ENCODE results near the gene OR1L6.

OR1L6 gene, protein sequence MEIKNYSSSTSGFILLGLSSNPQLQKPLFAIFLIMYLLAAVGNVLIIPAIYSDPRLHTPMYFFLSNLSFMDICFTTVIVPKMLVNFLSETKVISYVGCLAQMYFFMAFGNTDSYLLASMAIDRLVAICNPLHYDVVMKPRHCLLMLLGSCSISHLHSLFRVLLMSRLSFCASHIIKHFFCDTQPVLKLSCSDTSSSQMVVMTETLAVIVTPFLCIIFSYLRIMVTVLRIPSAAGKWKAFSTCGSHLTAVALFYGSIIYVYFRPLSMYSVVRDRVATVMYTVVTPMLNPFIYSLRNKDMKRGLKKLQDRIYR

DNA sequence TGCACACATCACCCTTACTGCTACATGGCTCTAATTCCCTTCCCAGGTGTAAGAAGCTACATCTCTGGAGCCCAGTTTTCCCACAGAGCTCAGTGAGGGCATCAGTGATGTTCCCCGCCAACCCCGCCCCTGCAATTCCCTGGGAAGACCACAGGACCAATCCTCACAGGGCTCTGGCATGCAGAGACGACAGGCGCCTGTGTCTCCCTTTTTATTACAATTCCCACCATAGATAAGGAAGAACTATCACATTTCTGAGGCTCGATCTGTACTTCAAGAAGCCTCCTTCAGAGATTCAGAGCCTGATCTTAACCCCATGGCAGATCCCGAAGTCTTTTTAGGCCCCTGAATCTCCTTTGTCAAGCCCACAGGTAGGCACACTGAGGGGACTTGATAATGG lies at the start of gene OR1L6:
Gene OR1L6, plus strand, starts transcription at position 301 of the 400 bp plus-strand sequence. CDS start 7,545 bp downstream, outside the sequence.
- DNase-seq (ENCODE audit: low read depth in 1 of 2, low spot score in 1 of 2), result no peak

DNA sequence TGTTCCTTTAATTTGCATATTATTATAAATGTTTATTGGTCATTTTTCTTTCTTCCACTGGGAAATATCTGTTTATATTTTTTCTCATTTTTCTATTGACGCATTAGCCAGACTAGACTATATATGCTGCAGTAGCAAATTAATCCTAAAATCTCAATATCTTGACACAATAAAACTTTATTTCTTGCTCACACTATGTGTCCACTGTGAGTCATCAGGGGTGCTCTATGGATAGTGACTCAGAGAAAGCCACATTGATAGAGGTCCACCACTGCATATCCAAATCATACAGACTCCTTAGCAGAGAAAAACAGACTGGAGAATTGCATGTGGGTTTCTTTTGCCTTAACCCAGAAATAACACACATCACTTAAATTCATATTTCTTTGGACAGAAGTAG lies 46.4 kb upstream of the OR1L6 start:
- no peak for DNase-seq (ENCODE audit: low read depth in 1 of 2, low spot score in 1 of 2)

GRCh38 chr9:122718038-122718437 lies 24.1 kb upstream of the OR1L6 start:
- DNase-seq (ENCODE audit: low read depth in 1 of 2, low spot score in 1 of 2), result no peak

DNA sequence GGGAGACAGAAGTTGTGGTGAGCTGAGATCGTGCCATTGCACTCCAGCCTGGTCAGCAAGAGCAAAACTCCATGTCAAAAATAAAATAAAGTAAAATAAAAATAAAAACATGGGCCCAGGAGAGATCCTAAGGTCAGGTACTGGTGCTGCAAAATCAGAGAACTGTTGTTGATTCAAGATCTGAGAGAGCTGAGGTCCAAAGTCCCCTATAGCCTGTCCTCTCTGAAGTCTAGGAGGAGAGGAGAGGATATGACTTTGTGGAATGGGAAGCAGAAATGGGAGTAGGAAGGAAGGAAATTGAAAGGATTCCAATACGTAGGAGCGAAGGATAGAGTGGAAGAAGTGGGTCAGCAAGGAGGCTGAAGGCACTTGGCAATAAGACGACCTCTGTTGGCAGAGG lies 22.9 kb upstream of the OR1L6 start:
- no peak for DNase-seq (ENCODE audit: low read depth in 1 of 2, low spot score in 1 of 2)

- DNase-seq (ENCODE audit: low read depth in 1 of 2, low spot score in 1 of 2), result no peak
Observed at GRCh38 chr9:122723690-122724089, 18.4 kb upstream of the OR1L6 start, which contains the start of gene OR1L4. Gene OR1L4, plus strand, starts transcription at chr9:122723990. Its CDS starts 0 bp downstream, at chr9:122723990.

GRCh38 chr9:122754825-122755224 lies 12.7 kb downstream of the OR1L6 start:
- DNase-seq (ENCODE audit: low read depth in 1 of 2, low spot score in 1 of 2), result no peak

DNA sequence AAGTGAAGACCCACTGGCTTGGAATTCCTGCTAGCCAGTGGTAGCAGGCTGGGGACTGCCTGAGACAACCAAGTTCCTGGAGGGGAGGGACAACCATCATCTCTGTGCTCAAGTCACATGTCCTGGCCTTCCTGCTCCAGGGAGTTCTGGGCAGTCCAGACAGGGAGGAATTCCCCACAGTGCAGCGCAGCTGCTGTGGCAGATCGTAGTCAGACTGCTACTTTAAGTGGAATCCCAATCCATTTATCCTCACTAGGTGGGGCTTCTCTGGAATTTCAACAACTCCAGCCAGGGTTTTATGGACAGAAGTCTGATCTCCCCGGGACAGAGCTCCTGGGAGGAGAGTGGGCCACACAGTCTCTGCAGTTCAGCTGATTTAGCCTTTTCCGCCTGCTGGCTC lies 25.7 kb downstream of the OR1L6 start:
- no peak for DNase-seq (ENCODE audit: low read depth in 1 of 2, low spot score in 1 of 2)

- no peak for DNase-seq (ENCODE audit: low read depth in 1 of 2, low spot score in 1 of 2)
Observed at GRCh38 chr9:122777052-122777451, 34.9 kb downstream of the OR1L6 start.

- DNase-seq (ENCODE audit: low read depth in 1 of 2, low spot score in 1 of 2), result no peak
Observed at GRCh38 chr9:122777935-122778627, 36.0 kb downstream of the OR1L6 start.

- DNase-seq (ENCODE audit: low read depth in 1 of 2, low spot score in 1 of 2), result no peak
Observed at GRCh38 chr9:122779181-122779580, 37.1 kb downstream of the OR1L6 start.

GRCh38 chr9:122780026-122780425 lies 37.9 kb downstream of the OR1L6 start:
- DNase-seq (ENCODE audit: low read depth in 1 of 2, low spot score in 1 of 2), result no peak

- no peak for DNase-seq (ENCODE audit: low read depth in 1 of 2, low spot score in 1 of 2)
Observed at GRCh38 chr9:122781671-122782070, 39.6 kb downstream of the OR1L6 start.

GRCh38 chr9:122785269-122785668 lies 43.2 kb downstream of the OR1L6 start:
- no peak for DNase-seq (ENCODE audit: low read depth in 1 of 2, low spot score in 1 of 2)

DNA sequence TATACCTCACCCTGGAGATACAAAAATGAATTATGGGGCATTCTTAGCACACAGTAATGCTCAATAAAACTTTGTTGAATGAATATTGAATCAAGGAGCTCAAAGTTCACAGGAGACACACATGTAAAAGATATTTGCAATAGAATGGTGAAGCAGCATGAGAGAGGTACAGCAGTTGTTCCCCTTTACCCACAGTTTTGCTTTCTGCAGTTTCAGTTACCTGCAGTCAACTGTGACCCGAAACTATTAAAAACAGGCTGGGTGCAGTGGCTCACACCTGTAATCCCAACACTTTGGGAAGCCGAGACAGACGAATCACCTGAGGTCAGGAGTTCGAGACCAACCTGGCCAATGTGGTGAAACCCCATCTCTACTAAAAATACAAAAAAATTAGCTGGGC lies 44.2 kb downstream of the OR1L6 start:
- DNase-seq (ENCODE audit: low read depth in 1 of 2, low spot score in 1 of 2), result no peak

DNA sequence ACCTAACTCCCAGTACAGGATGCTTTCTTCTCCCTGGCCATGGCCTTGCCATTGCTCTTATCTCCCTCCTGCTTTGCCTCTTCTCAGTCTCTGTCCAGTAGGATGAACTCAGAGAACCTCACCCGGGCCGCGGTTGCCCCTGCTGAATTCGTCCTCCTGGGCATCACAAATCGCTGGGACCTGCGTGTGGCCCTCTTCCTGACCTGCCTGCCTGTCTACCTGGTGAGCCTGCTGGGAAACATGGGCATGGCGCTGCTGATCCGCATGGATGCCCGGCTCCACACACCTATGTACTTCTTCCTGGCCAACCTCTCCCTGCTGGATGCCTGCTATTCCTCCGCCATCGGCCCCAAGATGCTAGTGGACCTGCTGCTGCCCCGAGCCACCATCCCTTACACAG lies 46.7 kb downstream of the OR1L6 start, which contains the start of gene OR5C1:
Gene OR5C1, plus strand, starts transcription at position 103 of the 400 bp plus-strand sequence. Its CDS starts 0 bp downstream, at position 103.
- no peak for DNase-seq (ENCODE audit: low read depth in 1 of 2, low spot score in 1 of 2)

DNA sequence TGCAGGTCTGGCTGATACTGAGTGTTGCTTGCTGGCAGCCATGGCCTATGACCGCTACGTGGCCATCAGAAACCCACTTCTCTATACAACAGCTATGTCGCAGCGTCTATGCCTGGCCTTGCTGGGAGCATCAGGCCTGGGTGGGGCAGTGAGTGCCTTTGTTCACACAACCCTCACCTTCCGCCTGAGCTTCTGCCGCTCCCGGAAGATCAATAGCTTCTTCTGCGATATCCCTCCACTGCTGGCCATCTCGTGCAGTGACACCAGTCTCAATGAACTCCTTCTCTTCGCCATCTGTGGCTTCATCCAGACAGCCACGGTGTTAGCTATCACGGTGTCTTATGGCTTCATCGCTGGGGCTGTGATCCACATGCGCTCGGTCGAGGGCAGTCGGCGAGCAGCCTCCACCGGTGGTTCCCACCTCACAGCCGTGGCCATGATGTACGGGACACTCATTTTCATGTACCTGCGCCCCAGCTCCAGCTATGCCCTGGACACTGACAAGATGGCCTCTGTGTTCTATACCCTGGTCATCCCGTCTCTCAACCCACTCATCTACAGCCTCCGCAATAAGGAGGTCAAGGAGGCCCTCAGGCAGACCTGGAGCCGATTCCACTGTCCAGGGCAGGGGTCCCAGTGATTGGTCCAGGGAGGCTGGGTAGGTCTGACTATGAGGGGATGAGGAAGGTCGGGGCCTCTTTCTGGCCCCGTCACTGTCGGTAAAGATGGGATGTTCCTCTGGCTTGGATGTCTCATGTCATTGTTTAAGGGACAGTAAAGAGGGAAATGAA lies 47.3 kb downstream of the OR1L6 start:
- no peak for DNase-seq (ENCODE audit: low read depth in 1 of 2, low spot score in 1 of 2)

DNA sequence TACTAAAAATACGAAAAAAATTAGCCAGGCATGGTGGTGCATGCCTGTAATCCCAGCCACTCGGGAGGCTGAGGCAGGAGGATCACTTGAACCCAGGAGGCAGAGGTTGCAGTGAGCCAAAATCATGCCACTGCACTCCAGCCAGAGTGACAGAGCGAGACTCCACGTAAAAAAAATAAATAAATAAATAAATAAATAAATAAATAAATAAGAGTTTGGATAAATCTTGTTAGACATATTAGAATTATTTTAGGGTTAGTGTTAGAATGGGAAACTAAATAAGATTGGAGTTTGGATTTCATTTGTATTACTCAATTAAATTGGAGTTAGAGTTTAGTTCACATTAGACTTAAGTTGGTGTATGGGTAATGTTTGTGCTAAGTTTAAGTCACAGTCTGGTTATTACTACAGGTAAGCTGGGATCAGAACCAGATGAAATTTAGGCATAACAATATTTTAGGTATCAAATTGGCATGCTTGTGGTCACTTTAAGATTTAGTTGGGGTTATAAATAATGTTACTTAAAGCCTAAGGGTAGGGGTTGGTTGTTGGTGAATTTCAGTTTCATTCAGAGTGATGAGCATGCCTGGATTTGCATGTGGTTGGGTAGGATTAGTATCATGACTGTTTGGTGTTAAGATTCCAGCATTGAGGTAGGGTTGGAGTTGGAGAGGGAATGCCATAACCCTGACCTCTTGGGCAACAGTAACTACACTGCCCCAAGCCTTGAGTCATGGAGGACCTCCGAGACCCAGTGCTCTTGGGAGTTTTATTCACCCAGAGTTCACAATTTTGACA lies 50.0 kb downstream of the OR1L6 start:
- no peak for DNase-seq (ENCODE audit: low read depth in 1 of 2, low spot score in 1 of 2)

DNA sequence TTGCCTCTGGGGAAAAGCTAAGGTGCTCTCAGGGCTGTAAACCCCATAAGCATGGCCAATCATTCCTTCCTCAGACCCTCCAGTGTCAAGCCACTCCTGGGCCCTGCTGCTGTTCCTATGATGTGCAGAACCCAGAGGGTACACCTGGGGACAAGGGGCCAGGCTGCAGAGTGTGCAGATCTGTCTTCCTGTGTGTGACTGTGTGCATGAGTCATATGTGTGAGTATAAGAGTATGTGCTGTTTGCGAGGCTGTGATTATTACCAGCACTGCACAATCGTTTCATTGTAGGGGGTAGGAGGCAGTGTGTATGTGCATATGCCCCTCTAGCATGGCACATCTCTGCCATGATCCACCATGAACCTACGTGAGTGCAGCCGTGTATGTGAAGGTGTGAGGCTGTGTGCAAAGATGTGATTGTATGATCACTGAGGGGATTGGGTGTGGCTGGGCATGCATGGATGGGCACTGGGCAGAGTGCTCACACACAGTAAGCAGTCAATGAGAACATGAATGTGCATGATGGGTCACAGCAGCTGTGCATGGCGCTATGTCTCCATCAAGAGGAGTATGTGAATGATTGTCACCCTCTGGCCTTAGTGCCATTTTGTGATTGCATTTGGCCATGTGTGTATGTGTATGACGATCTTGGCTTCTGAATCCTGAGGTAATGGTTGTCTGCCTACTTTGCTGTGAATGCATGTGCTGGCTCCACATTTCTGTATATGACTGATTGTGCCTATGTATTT lies 55.4 kb downstream of the OR1L6 start:
- DNase-seq (ENCODE audit: low read depth in 1 of 2, low spot score in 1 of 2), result no peak
